HG02571 (cell line): ENCODE measurements around the gene RADIL.

Source experiments
- ATAC-seq: cut with Tn5 transposase; IDR thresholded peaks from one replicate; pipeline ENCODE4 v1.9.1; 2021; ENCODE audit warnings: mild to moderate bottlenecking, moderate library complexity; ENCODE audit not compliant: unreplicated experiment

The RADIL gene

DNA sequence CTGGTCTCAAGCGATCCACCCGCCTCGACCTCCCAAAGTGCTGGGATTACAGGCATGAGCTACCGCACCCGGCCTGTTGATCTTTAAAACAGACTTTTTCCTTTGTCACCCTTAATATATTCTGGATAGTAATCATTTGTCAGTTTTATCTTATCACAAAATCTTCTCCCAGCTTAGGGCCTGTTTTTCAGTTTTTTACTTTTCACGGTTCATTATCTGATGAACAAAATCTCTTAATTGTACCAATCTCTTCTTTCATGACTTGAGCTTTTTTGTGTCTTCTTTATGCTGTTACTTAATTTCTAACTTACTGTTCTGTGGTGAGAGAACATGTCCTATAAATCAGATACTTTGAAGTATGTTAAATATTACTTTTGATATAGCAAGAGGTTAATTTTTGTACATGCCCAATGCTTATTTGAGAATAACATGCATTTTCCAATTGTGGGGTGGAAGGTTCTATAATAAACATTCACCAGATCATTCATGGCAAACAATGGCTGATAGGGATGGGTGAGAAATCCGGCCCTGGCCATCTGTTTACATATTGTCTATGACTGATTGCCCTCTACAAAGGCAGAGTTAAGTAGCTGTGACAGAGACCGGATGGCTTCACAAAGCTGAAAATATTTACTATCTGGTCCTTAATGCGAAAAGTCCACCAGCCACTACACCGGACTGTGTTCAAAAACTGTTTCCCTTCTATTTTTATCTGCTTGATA lies 27.0 kb downstream of the RADIL start:
- ATAC-seq, result no peak

DNA sequence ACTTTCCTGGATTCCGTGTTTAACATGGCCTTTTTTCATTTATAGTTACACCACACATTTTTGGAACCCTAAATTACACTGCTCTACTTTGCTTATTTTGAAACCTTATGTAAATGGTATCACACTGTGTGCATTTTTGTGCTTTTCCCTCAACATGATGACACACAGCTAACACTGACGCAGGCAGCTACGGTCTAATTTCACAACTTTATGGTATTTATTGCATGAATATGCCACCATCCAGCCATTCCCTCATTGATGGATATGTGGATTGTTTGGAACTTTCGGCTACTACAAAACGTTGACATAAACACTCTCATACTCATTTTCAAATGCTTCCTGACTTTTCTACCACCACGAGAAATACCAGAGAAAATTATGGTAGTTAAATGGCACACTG lies 28.6 kb downstream of the RADIL start:
- no peak for ATAC-seq

DNA sequence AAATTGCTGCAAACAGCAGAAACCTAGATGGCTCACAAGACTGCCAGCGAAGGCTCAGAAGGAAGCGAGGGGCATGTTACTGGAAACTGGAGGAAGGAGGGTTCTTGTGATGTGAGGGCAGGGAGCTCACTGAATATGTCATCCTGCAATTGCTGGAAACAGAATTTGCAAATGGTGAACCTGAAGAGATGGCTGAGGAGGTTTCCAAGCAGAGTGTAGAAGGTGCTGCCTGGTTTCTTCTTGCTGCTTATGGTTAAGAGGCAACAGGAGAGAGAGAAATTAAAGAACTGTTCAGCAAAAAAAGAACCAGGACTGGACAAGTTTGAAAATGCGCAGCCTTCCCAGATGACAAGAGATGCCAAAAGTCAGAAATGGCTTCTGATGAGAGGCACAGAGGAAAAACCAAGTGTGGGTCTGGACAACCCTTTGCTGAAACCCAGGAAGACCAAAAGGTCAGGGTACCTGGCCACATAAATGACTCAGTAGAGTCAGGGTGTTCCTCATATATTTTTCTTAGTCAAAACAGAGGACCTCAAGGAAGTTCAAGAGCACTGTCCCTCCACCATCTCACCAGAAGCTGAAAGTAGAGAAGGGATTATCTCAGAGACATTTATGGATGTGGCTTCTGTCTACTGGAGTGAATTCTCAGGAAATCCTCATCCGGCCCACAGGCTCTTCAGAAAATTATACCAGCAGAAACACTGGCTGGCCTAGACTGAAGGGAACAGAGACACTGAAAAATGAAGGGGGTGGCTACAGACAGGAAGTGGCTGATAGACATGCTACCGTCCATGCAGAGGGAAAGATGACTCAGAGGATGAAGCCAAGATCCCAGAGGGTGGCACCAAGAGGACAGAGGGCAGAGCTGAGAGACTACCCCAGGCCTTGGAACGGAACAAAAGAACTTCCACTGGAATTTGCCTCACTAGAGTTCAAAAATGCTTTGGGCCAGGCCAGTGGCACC lies 31.8 kb downstream of the RADIL start:
- ATAC-seq, result no peak

DNA sequence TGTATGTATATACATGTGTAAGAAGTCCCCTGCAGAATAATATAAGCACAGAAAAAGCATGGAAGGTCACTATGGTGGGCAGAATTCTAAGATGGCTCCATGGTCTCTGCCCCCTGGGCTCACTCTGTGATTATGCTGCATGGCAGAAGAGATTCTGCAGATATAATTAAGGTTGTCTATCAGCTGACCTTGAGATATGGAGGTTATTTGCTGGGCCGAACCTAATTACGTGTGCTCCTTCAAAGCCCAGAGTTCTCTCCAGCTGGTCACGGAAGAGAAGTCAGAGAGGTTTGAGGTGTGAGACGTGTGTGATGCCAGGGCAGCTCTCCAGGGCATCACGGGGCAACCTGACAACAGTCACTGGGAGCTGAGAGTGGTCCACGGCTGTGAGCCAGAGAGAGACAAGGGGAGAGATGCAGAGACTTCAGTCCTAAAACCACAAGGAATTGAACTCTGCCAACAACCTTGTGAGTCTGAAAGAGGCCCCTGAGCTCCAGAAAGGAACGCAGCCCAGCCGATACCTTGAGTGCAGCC lies 33.2 kb downstream of the RADIL start:
- no peak for ATAC-seq

DNA sequence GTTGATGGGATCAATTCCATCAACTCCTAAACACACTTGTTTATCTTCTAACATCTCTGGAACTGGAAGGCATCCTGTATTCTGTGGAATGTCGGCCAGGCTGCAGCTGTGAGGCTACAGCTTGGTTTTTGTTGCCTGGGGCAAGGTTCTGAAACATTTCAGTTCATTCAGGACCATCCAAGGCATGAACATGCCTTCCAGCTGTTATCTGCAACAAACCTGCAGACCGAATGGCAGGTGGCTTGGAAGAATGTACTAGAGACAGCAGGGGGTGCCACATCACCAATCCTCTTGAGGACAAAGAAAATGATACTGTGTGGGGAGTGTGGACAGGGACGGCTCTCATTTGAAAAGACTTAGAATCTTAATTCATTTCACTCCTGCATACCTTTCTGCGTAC lies 34.1 kb downstream of the RADIL start:
- ATAC-seq, result no peak

DNA sequence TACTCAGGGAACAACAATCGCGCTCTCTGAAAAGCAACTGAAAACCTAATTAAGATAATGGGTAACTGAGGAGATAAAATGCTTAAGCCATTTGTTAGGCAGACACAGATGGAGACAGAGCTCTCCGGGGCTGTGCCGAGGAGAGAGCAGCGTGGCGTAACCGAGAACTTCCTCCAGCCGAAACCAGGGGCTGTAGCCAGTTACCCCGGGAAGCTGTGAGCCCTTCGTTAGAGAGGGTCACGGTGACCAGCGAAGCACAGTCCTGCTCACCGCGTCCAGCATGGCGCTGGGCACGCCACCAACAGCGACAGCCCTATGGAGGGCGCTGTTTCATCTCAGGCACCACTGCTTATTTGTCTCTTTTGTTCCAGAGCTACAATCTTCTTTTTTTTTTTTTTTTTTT lies 37.8 kb downstream of the RADIL start:
- no peak for ATAC-seq

DNA sequence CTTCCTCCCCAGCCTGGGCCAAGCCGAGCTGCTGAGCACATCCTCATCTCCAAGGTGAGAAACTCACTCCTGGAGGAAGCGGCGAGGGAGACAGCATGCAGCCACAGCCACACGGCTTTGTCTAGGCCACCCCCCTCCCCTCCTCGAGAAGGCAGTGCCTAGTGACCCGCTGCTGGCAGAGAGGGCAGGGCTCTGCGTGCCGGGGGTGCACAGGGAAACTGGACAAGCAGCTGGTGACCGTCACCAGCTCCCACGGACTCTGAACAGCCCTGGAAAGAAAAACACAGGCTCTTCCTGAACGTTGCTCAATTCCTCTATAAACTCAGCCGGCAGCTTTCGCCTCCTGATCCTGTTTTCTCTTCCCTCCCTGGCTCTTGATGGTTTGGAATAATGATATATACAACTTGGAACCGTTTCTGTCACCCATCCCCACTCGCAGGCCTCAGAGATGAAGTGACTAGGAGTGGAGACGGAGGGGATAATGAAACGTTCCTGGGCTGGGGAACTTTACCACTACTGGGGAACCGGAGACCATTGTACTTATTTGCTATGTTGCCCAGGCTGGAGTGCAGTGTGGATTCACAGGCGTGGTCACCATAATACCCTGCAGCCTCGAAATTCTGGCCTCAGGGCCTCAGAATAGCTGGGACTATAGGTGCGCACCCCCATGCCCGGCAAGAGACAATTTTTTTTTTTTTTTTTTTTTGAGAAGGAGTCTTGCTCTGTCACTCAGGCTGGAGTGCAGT lies 41.0 kb downstream of the RADIL start:
- ATAC-seq, result no peak

DNA sequence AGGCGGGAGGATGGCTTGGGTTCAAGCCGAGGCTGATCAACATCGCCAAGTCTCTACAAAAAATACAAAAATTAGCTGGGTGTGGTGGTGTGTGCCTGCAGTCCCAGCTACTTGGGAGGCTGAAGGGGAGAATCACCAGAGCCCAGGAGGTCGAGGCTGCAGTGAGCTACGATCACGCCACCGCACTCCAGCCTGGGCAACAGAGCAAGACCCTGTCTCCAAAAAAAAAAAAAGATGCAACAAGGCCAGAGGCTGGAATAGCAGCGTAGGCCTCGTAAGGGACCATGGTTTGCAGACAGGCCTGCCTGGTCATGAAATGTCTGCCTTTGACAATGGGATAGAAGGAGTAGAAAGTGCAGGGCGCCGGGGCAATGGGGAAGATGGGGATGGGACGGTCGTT lies 41.7 kb downstream of the RADIL start:
- ATAC-seq, result no peak

DNA sequence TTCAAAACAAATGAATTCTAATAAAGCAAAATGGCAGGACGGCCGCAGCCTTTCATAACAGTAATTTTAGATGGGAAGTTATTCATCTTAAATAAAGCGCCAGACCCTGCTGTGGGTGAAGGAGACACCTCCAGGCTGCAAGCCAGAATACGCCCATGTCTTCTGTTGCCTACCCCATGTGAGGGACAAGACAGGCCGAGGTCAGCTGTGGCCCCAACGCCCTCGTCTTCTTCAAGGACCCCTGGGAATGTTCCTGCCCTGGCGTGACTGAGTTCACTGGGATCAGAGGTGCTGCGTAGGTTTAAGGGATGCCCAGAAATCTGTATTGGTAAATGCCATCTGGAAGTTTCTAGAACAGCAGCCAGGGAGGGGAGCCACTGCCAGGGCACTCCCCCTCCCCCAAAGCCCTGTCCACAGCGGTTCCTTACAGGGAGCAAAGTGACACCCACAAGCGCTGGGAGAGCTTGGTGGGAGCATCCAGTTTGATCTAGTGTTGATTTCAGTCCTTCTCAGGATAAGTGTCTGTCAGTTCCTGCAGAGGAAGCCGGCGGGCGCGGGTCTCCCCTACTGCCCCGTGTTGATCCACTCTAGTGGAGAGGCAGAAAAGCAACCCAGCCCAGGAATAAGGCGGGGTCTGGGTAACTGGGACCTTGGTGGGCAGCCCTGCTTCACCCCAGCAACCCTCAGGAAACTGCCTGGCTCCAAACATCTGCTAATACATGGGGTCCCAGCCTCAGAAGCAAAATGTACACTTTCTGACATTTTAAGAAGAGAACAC lies 42.3 kb downstream of the RADIL start:
- ATAC-seq, result no peak

DNA sequence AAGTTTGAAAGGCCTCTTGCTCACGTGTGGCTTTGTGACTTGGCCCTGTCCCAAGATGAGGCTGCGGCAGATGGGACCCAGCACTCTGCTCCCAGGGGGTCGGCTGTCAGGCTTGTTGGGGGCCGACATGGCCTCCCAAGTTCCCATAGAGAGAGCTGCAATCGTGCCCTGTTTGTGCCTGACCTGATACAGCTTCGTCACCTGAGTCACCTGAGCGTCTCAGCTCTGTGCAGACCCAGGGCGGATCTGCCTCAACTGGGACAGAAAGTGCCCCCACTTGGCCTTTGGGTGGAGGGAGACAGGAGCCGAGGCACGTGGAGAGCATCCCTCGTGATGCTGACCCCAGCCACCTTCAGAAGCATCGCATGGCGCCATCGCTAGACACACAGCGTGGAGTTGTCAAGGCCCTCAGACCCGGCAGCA lies 43.4 kb downstream of the RADIL start:
- ATAC-seq, result no peak

DNA sequence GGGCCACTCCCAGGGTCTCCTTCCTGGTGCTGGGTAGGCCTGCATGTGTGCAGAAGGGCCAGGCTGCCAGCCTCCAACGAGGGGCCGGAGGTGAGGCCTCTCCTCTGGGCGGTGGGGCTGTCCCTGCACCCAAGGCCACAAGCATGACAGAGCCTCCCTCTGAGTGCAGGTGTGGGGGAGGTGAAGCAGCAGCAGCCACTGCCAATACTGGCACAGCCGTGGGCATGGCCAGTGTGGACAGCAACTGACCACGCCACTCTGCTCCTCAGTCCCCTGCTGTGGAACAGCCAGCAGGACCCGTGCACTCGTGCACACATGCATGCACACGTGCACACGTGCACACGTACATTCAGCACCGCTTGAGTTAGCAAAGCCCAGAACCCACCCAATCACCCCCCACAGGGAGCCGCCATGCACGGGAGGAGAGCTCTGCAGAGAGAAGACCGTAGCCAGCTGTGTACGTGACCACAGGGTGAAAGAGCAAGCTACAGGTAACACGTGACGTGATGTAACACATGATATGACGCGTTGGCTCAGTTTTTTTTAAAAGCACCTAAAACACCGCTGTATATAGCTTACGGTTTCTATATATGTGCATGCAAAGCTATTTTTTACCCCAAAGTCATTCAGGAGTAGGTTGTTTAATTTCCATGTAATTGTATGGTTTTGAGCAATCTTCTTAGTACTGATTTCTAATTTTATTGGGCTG lies 44.7 kb downstream of the RADIL start:
- no peak for ATAC-seq

DNA sequence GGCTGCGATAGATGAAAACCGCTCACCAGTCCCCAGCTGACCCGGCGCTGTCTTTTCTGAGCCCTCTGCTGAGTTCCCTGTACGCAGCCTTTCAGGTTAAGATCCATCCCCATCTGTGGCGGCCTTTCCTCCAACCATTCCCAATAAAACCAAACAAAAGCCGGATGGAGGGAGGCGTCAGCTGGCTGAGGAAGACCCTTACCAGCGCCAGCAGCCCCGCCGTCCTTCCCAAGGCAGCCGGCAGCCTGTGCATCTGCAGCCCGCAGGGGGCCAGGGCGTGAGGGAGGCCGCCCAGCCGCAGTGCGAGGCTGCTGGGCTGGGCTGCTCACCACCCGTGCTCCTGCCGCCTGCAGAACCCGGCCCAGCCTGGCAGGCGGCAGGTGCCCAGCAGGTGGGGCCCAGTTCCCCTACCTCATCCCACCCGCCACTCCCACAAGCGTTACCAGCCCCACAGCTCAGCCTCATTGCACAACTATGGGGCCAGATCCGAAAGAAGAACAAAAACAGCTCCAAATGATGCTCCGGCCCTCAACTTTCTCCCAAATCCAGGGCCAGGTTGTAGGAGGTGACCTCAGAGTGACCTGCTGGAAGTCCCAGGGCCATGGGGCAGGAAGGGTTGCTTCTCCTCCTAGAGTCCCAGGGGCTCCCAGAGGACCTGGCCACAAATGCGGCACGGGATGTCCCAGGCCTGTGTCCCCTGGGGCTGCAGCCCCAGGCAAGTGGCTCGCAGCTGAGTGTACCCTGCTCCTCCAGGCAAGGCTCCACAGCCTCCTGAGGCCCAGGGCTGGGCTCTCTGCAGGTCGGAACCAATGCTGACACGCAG lies 45.5 kb downstream of the RADIL start:
- no peak for ATAC-seq

DNA sequence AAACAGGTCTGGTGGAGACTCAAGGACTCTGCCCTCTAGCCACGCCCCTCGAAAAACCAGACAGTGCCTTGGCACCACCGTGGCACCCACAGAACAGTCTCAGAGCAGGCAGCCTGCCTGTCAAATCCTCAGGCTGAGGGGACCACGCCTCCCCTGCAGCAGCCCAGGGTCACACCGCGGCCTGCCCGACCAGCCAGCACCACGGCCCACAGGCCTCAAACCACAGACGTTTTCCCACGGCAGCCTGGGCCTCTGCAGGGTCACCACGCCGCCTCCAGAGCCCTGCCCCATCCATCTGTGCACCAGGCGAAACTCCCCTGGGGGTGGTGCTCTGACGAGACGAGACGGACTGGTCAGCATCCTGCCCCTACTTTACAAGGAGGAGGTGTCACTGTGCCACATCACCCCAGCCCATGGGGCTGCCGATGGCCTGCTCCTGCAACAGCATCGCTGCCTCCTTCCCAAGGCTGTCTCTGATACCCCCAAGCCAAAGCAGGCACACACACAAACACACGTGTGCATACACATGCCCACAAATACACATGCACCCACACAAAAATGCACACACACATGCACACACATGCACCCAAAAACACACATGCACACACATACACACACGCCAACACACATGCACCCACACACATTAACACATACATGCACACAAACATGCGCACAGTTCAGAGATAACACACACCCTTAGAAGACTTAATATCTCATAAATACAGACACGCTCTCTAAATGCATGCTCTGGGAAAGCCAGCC lies 46.3 kb downstream of the RADIL start:
- ATAC-seq, result no peak

DNA sequence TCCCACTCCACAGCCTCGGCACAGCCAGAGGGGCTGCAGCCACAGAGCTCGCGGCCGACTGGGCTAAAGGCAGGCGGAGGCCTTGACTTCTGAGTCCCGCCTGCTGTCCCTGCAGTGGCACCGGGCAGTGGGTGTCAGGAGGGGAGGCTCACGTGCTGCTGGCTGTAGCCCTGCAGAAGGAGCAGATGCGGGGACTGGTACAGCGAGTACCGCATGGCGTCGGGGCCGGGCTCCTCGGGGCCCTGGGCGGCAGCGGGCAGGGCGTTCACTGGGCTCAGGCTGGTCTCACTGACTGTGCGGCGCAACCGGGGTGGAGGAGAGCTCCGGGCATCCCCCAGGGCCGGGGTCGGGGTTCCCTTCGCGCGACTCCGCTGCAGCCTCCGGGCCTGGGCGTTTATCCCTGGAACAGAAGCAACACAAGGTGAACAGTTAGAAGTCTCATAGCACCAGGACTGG lies 47.3 kb downstream of the RADIL start:
- ATAC-seq, result no peak

DNA sequence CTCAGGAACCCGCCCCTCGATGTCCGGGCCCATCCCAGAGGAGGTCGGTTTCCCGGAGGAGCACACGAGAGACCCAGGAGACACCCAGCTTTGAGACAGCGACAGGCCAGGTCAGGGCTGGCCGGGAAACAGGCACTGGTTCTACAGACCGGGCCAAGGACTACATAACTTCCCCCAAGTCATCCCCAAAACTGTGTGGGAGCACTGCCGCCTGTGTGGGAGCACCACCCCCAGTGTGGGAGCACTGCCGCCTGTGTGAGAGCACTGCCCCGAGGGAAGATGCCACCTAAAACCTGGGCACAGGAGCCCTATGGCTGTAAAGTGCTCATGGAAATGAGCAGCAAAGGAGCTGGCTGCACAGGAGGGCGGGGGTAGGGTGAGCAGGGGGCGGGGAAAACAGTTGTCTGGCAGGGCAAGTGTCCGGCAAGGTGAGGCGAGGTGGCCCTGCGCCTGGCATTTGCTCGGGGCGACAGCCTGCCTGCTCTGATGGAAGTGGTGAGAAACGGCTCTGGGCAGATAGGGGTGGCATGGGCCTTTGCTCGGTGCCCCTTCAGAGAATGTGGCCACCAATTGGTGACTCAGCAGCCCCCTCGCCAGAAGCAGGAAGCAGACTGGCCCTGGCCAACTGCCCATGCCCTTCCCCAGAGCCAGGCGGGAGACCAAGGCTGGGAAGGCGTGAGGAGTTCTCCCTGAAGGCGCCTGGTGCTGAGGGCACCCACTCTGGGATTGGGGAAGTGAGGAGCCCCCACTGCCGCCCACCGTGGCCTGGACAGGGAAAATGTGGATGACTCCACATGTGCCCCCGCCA lies 47.9 kb downstream of the RADIL start:
- ATAC-seq, result no peak

DNA sequence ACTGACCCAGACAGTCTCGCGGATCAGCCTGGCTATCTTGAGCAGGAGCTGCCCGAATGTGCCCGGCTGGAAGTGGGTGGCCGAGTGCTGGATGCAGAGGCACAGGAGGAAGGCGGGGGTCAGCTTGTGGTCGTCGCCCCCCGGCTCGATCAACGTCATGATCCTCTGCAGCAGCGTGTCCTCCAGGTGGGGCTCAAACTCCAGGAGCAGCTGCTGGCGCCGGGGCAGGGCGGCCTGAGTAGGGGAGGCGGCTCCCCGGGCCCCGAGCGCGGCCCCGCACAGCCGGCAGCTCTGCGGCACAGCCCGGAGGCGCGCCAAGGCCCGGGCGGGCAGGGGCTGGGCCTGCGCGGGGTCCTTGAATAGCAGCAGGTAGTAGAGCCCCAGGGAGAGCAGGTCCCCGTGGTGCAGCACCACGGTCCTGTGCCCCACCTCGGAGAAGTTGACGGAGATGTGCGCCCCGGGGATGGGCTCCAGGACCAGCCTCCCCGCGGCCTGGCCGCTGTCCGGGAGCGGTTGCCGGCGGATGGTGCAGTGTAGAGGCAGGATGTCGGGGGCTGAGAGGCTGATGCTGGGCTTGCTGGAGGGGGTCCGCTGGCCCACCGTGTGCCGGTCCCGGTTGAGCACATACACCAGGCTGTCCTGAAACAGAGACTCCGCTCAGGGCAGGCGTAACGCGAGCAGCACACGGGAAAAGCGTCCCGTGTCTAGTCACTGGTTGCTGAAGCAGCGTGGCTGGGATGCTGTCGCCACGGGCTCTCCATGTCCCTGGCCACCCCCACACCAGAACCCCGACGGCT lies 48.7 kb downstream of the RADIL start:
- no peak for ATAC-seq
